ENCODE measurements around the gene PFDN4. TPM values are rescaled to one million over a fixed set of nuclear protein-coding genes. Genes with fewer than 3 reads are reported as not detected.
A peak's percentile ranks its signal among the peaks of the same experiment; 100 is the strongest.

Gene PFDN4
- total RNA-seq, 1 donor from 2014 or later = 45.7 TPM

- H3K27ac ChIP-seq = peak overlapping the region; percentile 99
- no peaks in the 10 kb centered on the region for H3K27me3 ChIP-seq
- TF ChIP-seq, protein P1, sequence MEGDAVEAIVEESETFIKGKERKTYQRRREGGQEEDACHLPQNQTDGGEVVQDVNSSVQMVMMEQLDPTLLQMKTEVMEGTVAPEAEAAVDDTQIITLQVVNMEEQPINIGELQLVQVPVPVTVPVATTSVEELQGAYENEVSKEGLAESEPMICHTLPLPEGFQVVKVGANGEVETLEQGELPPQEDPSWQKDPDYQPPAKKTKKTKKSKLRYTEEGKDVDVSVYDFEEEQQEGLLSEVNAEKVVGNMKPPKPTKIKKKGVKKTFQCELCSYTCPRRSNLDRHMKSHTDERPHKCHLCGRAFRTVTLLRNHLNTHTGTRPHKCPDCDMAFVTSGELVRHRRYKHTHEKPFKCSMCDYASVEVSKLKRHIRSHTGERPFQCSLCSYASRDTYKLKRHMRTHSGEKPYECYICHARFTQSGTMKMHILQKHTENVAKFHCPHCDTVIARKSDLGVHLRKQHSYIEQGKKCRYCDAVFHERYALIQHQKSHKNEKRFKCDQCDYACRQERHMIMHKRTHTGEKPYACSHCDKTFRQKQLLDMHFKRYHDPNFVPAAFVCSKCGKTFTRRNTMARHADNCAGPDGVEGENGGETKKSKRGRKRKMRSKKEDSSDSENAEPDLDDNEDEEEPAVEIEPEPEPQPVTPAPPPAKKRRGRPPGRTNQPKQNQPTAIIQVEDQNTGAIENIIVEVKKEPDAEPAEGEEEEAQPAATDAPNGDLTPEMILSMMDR (IDR thresholded peaks at IDR 0.05) = no peak
- no peak for TF ChIP-seq POLR2AphosphoS5 (IDR thresholded peaks at IDR 0.05; ENCODE audit: insufficient read depth in 1 of 2, low read depth in 1 of 2)
- no peak for TF ChIP-seq POLR2A (IDR thresholded peaks at IDR 0.05)
- H3K36me3 ChIP-seq = no peaks in the 10 kb centered on the region
- peaks cover 31% of the 10 kb centered on the region for H3K4me1 ChIP-seq
- DNase-seq (ENCODE audit: extremely low spot score in 2 of 2) = no peak
- intact Hi-C loops (cut with DNase I) = no loop called here
- peak overlapping the region; percentile 84 to 97 for H3K4me3 ChIP-seq
- H3K9me3 ChIP-seq = no peaks in the 10 kb centered on the region
These were observed 689 bp upstream of the PFDN4 start for GRCh38 chr20:54207053-54207742.

- Histone ChIP-seq H3K27me3 (no peaks in the 10 kb centered on the region), H3K4me3 (peak overlapping the region; percentile 84 to 97), H3K27ac (peak overlapping the region; percentile 99), H3K9me3 (no peaks in the 10 kb centered on the region), H3K4me1 (peaks cover 43% of the 10 kb centered on the region), H3K36me3 (no peaks in the 10 kb centered on the region)
- TF ChIP-seq POLR2AphosphoS5 (IDR thresholded peaks at IDR 0.05; ENCODE audit: insufficient read depth in 1 of 2, low read depth in 1 of 2) (no peak), POLR2A (IDR thresholded peaks at IDR 0.05) (no peak)
- TF ChIP-seq, protein P1 (IDR thresholded peaks at IDR 0.05) = no peak
- DNase-seq (ENCODE audit: extremely low spot score in 2 of 2) = no peak
- intact Hi-C loops (cut with DNase I) = no loop called here
These were observed 775 bp downstream of the PFDN4 start for GRCh38 chr20:54208548-54209176.

DNA sequence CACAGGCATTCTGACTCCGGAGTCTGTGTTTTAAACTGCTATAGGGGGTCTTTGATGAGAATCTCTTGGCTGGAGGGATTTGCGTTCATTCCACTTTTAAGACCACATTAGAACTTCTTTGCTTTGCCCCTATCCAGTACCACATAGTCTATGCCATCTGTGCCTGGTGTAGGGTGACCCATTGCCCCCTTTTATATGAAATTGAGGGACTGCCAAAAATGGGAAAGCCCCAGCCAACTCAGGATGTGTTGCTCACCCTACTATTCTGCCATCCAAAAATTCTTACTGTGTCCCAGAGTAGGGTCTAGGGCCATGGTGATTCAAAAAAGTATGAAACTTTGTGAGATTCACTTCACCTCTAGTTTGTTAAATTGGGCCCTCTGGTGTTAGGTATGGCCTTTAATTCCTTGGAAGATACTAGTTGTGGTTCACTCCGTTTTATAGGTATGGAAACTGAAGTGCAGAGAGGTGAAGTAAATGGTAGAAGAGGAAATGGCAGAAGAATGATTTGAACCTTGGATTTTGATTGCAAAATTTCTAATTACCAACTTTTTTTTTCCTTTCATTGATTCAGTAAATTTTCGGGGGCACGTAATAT is 1.4 kb downstream of the PFDN4 start:
- DNase-seq (ENCODE audit: extremely low spot score in 2 of 2) = no peak
- Histone ChIP-seq H3K27ac (peak overlapping the region; percentile 99), H3K36me3 (no peaks in the 10 kb centered on the region), H3K4me1 (peaks cover 43% of the 10 kb centered on the region), H3K27me3 (no peaks in the 10 kb centered on the region), H3K9me3 (no peaks in the 10 kb centered on the region), H3K4me3 (peak overlapping the region; percentile 84 to 97)
- intact Hi-C loops (cut with DNase I) = no loop called here
- TF ChIP-seq POLR2A (IDR thresholded peaks at IDR 0.05) = no peak
- TF ChIP-seq POLR2AphosphoS5 (IDR thresholded peaks at IDR 0.05; ENCODE audit: insufficient read depth in 1 of 2, low read depth in 1 of 2) = no peak
- TF ChIP-seq, protein P1 (IDR thresholded peaks at IDR 0.05) = no peak

- DNase-seq (ENCODE audit: extremely low spot score in 2 of 2) = no peak
- Histone ChIP-seq H3K4me3 (no peak overlapping the region), H3K4me1 (peaks cover 43% of the 10 kb centered on the region), H3K9me3 (no peaks in the 10 kb centered on the region), H3K36me3 (peaks cover 0 to 12% of the 10 kb centered on the region in 2 donors), H3K27me3 (no peaks in the 10 kb centered on the region), H3K27ac (no peak overlapping the region)
- TF ChIP-seq POLR2AphosphoS5 (IDR thresholded peaks at IDR 0.05; ENCODE audit: insufficient read depth in 1 of 2, low read depth in 1 of 2) (no peak), POLR2A (IDR thresholded peaks at IDR 0.05) (no peak)
- TF ChIP-seq, protein P1 (IDR thresholded peaks at IDR 0.05) = no peak
- intact Hi-C loops (cut with DNase I) = no loop called here
These were observed 4.3 kb downstream of the PFDN4 start for GRCh38 chr20:54212226-54212625.
